Fibroblast of lung (primary cell): Measurements from ENCODE around the gene GRK5. TPM values are rescaled to one million over a fixed set of nuclear protein-coding genes. Genes with fewer than 3 reads are reported as not detected.

ENCODE experiments used
- DNase-seq, 2 donors: peaks; one replicate each; pipeline versions ENCODE4 v3.0.0 to v3.0.0-alpha.2; 2010; ENCODE audit warnings: low read depth in 2 of 2
- H2AFZ ChIP-seq: 2 replicates; pipeline ENCODE4 v1.5.1; 2012; ENCODE audit warnings: low read length, control low read depth, inconsistent platforms
- H3K27ac ChIP-seq: 2 replicates; pipeline ENCODE4 v1.5.1; 2011; ENCODE audit warnings: low read length, control low read depth; ENCODE audit not compliant: insufficient read depth
- H3K27me3 ChIP-seq: 2 replicates; pipeline ENCODE4 v1.5.1; 2011; ENCODE audit warnings: mild to moderate bottlenecking, low read length; ENCODE audit not compliant: control insufficient read depth, insufficient read depth
- H3K36me3 ChIP-seq: 2 replicates; pipeline ENCODE4 v1.5.1; 2011; ENCODE audit warnings: low read length; ENCODE audit not compliant: control insufficient read depth, insufficient read depth
- H3K4me1 ChIP-seq: 2 replicates; pipeline ENCODE4 v1.5.1; 2011; ENCODE audit warnings: low read length; ENCODE audit not compliant: control insufficient read depth, insufficient read depth; ENCODE audit errors: extremely low read depth
- H3K4me2 ChIP-seq: 2 replicates; pipeline ENCODE4 v1.5.1; 2011; ENCODE audit warnings: low read length, control low read depth; ENCODE audit not compliant: insufficient read depth; ENCODE audit errors: extremely low read depth
- H3K4me3 ChIP-seq, 4 experiments: fragments of 200-600 bp in 1 of 4; sonication (generic) in 1 of 4; replicated peaks in 1 of 4; 2 replicates each; pipeline ENCODE4 v1.5.1; 2011 to 2016; ENCODE audit warnings: low read length in 4 of 4, low read depth in 3 of 4, mild to moderate bottlenecking in 3 of 4, control low read depth in 2 of 4, inconsistent platforms in 1 of 4, mixed read lengths in 1 of 4; ENCODE audit not compliant: insufficient read depth in 1 of 4; ENCODE audit errors: control extremely low read depth in 1 of 4
- H3K79me2 ChIP-seq: 2 replicates; pipeline ENCODE4 v1.5.1; 2012; ENCODE audit warnings: mild to moderate bottlenecking, low read length, inconsistent platforms; ENCODE audit not compliant: control insufficient read depth, insufficient read depth
- H3K9ac ChIP-seq: 2 replicates; pipeline ENCODE4 v1.5.1; 2011; ENCODE audit warnings: mild to moderate bottlenecking, low read length, control low read depth; ENCODE audit not compliant: insufficient read depth
- H3K9me3 ChIP-seq: 2 replicates; pipeline ENCODE4 v1.5.1; 2012; ENCODE audit warnings: low read depth, low read length; ENCODE audit not compliant: control insufficient read depth, insufficient read depth
- H4K20me1 ChIP-seq: 2 replicates; pipeline ENCODE4 v1.5.1; 2011; ENCODE audit warnings: low read length; ENCODE audit not compliant: control insufficient read depth, insufficient read depth; ENCODE audit errors: extremely low read depth
- EZH2 ChIP-seq: IDR thresholded peaks from 2 replicates; pipeline ENCODE4 v1.5.1; 2012; ENCODE audit warnings: low read length, control low read depth, mild to moderate bottlenecking; ENCODE audit errors: missing control alignments
- polyA plus RNA-seq, 2 donors: library from polyadenylated mRNA; depleted of rRNA in 1 of 2; stranded (reverse) in 1 of 2; unstranded in 1 of 2; fragments of >200 nt; gene quantifications; 2 replicates each; pipeline ENCODE4 v1.2.1, GENCODE V29; 2011 to 2012; ENCODE audit warnings: missing spikeins in 1 of 2
- total RNA-seq: library from RNA; depleted of rRNA; stranded (reverse); fragments of >200 nt; gene quantifications from 2 replicates; pipeline ENCODE4 v1.2.1, GENCODE V29; 2014
- TF ChIP-seq, protein P1 (sequence below), 2 donors: IDR thresholded peaks in 1 of 2; conservative IDR thresholded peaks in 1 of 2; 1 replicate in 1 of 2; 2 replicates in 1 of 2; pipeline ENCODE4 v1.5.1; 2011 to 2012; ENCODE audit warnings: low read length in 2 of 2, control low read depth in 1 of 2, inconsistent platforms in 1 of 2, low read depth in 1 of 2, mild to moderate bottlenecking in 1 of 2

GRK5 gene
- total and polyA plus RNA-seq, 2 donors (not counting 1 experiment from before 2014, with no cell fraction given), result 24.1 to 90.3 TPM

DNA sequence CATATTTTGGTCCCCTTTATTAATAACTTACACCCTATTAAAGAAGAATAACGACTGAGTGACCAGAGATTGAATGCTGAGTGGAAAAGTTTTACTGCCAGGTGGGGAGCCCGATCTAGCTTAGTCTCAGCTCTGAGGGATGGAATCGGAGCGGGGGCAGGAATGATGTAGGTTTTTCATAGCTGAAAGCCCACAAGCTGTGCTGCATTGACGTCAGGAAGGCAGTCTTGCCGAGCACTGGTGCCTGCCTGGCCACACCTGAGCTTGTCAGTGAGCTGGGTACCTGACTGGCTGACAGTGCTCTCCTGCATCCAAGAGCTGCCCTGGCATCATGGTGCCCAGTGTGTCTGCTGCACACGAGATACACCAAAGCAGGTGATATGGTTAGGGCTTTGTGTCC is 34.8 kb downstream of the GRK5 start:
- DNase-seq, result no peak
- H3K9me3 ChIP-seq, result no peaks in the 10 kb centered on the region
- no peak overlapping the region for H3K27ac ChIP-seq

GRCh38 chr10:119243488-119243887 is 36.1 kb downstream of the GRK5 start:
- H3K9ac ChIP-seq, result no peak overlapping the region
- no peaks in the 10 kb centered on the region for H3K36me3 ChIP-seq
- no peak for DNase-seq
- no peaks in the 10 kb centered on the region for H3K9me3 ChIP-seq
- no peak overlapping the region for H2AFZ ChIP-seq
- H4K20me1 ChIP-seq, result no peaks in the 10 kb centered on the region
- H3K27ac ChIP-seq, result no peak overlapping the region
- H3K4me2 ChIP-seq, result no peak overlapping the region
- H3K79me2 ChIP-seq, result peaks cover 73% of the 10 kb centered on the region
- H3K4me1 ChIP-seq, result peaks cover 15% of the 10 kb centered on the region
- TF ChIP-seq, protein P1, sequence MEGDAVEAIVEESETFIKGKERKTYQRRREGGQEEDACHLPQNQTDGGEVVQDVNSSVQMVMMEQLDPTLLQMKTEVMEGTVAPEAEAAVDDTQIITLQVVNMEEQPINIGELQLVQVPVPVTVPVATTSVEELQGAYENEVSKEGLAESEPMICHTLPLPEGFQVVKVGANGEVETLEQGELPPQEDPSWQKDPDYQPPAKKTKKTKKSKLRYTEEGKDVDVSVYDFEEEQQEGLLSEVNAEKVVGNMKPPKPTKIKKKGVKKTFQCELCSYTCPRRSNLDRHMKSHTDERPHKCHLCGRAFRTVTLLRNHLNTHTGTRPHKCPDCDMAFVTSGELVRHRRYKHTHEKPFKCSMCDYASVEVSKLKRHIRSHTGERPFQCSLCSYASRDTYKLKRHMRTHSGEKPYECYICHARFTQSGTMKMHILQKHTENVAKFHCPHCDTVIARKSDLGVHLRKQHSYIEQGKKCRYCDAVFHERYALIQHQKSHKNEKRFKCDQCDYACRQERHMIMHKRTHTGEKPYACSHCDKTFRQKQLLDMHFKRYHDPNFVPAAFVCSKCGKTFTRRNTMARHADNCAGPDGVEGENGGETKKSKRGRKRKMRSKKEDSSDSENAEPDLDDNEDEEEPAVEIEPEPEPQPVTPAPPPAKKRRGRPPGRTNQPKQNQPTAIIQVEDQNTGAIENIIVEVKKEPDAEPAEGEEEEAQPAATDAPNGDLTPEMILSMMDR (conservative IDR thresholded peaks at IDR 0.05 in 1 of 2, IDR thresholded peaks at IDR 0.05 in 1 of 2; ENCODE audit: low read depth in 1 of 2, low read length in 2 of 2), result no peak
- no peak for TF ChIP-seq EZH2
- H3K27me3 ChIP-seq, result no peaks in the 10 kb centered on the region
- no peak overlapping the region for H3K4me3 ChIP-seq

More for the DNA sequence above, 34.8 kb downstream of the GRK5 start:
- no peaks in the 10 kb centered on the region for H4K20me1 ChIP-seq
- H3K4me2 ChIP-seq, result no peak overlapping the region
- peaks cover 17% of the 10 kb centered on the region for H3K4me1 ChIP-seq
- no peak overlapping the region for H2AFZ ChIP-seq
- no peaks in the 10 kb centered on the region for H3K27me3 ChIP-seq
- no peak overlapping the region for H3K9ac ChIP-seq
- H3K4me3 ChIP-seq, result no peak overlapping the region
- H3K36me3 ChIP-seq, result no peaks in the 10 kb centered on the region
- H3K79me2 ChIP-seq, result peaks cover 74% of the 10 kb centered on the region
- TF ChIP-seq EZH2, result no peak
- TF ChIP-seq, protein P1 (conservative IDR thresholded peaks at IDR 0.05 in 1 of 2, IDR thresholded peaks at IDR 0.05 in 1 of 2; ENCODE audit: low read depth in 1 of 2, low read length in 2 of 2), result no peak

GRCh38 chr10:119243967-119244366 is 36.6 kb downstream of the GRK5 start:
- Histone ChIP-seq H3K27me3 (no peaks in the 10 kb centered on the region), H3K36me3 (no peaks in the 10 kb centered on the region), H3K4me3 (no peak overlapping the region), H3K27ac (no peak overlapping the region), H2AFZ (no peak overlapping the region), H3K9me3 (no peaks in the 10 kb centered on the region), H4K20me1 (no peaks in the 10 kb centered on the region), H3K4me1 (peaks cover 17% of the 10 kb centered on the region), H3K79me2 (peaks cover 74% of the 10 kb centered on the region), H3K4me2 (no peak overlapping the region), H3K9ac (no peak overlapping the region)
- no peak for TF ChIP-seq EZH2
- TF ChIP-seq, protein P1 (conservative IDR thresholded peaks at IDR 0.05 in 1 of 2, IDR thresholded peaks at IDR 0.05 in 1 of 2; ENCODE audit: low read depth in 1 of 2, low read length in 2 of 2), result no peak
- DNase-seq, result no peak
